WERI-Rb-1 (cell line): Measurements from ENCODE around the gene CCR8.

Experiments used
- DNase-seq: peaks from one replicate; pipeline ENCODE4 v3.0.0-alpha.2; 2020
- H3K27ac ChIP-seq: fragments of 250-450 bp; sonication (Bioruptor Pico); 2 replicates; pipeline ENCODE4 v1.5.1; 2020; ENCODE audit warnings: mild to moderate bottlenecking, moderate library complexity
- H3K27me3 ChIP-seq: fragments of 250-450 bp; sonication (Bioruptor Pico); 2 replicates; pipeline ENCODE4 v1.5.1; 2021; ENCODE audit warnings: mild to moderate bottlenecking, low read depth, moderate library complexity; ENCODE audit not compliant: insufficient read depth, severe bottlenecking
- H3K36me3 ChIP-seq: fragments of 250-450 bp; sonication (Bioruptor Pico); 2 replicates; pipeline ENCODE4 v1.5.1; 2020; ENCODE audit warnings: mild to moderate bottlenecking, moderate library complexity
- H3K4me3 ChIP-seq: 2 replicates; pipeline ENCODE4 v1.5.1; 2011; ENCODE audit warnings: low read depth, mild to moderate bottlenecking, control low read depth, low read length
- H3K9me3 ChIP-seq: fragments of 250-450 bp; sonication (Bioruptor Pico); 2 replicates; pipeline ENCODE4 v1.5.1; 2021; ENCODE audit warnings: mild to moderate bottlenecking, moderate library complexity; ENCODE audit not compliant: severe bottlenecking
- TF ChIP-seq, protein P1 (sequence below): IDR thresholded peaks from 2 replicates; pipeline ENCODE4 v1.5.1; 2011; ENCODE audit warnings: low read depth, mild to moderate bottlenecking, control low read depth, inconsistent platforms, low read length

CCR8 gene

DNA sequence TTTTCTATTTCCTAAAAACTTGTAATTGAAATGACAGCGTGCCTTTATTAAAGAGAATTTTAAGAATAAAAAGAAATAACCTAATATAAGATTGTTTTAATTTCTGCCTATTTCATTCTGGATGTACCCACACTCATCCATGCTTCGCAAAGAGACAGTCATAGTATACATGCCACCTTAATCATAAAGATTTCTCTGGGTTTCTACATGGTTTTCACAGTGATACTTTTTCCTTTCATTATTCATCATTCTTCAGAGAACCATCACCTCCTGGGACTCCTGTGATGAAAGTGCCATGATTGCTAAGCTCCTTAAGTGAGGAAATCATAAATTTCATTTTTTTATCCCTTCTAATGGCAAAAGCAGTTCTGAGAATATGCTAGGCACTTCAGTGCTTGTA is 4.3 kb upstream of the CCR8 start:
- H3K9me3 ChIP-seq = peaks cover 4% of the 10 kb centered on the region
- H3K27ac ChIP-seq = no peak overlapping the region
- no peaks in the 10 kb centered on the region for H3K27me3 ChIP-seq
- TF ChIP-seq, protein P1, sequence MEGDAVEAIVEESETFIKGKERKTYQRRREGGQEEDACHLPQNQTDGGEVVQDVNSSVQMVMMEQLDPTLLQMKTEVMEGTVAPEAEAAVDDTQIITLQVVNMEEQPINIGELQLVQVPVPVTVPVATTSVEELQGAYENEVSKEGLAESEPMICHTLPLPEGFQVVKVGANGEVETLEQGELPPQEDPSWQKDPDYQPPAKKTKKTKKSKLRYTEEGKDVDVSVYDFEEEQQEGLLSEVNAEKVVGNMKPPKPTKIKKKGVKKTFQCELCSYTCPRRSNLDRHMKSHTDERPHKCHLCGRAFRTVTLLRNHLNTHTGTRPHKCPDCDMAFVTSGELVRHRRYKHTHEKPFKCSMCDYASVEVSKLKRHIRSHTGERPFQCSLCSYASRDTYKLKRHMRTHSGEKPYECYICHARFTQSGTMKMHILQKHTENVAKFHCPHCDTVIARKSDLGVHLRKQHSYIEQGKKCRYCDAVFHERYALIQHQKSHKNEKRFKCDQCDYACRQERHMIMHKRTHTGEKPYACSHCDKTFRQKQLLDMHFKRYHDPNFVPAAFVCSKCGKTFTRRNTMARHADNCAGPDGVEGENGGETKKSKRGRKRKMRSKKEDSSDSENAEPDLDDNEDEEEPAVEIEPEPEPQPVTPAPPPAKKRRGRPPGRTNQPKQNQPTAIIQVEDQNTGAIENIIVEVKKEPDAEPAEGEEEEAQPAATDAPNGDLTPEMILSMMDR = no peak
- no peak for DNase-seq
- no peaks in the 10 kb centered on the region for H3K36me3 ChIP-seq
- no peak overlapping the region for H3K4me3 ChIP-seq

DNA sequence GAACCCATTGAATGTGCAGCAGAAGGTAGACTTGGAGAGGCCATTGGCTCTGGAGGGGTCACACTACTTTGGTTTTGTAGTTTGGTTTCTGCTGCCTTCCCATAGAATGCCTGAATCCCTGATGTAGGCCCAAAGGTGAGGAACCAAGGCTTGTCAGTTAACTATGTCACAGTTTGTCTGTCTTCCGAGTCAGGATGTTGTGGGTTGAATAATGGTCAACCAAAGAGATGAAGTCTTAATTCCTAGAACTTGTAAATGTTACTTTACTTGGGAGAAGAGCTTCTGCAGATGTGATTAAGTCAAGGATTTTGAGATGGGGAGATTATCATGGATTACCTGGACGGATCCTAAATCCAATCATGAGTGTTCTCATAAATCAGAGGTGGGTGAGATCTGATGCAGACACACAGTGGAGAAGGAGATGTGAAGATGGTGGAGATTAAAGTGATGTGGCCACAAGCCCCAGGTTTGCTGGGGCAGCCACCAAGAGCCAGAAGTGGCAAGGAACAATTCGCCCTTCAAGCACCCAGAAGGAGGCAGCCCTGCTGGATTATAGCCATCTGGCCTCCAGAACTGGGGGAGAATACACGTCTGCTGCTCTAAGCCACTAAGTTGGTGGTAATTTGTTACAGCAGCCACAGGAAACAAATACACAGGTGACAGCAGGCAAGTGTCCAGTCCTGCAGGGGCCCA is 2.3 kb upstream of the CCR8 start:
- Histone ChIP-seq H3K36me3 (no peaks in the 10 kb centered on the region), H3K9me3 (peaks cover 4% of the 10 kb centered on the region), H3K27me3 (no peaks in the 10 kb centered on the region), H3K27ac (no peak overlapping the region), H3K4me3 (no peak overlapping the region)
- DNase-seq = peak; percentile 65
- TF ChIP-seq, protein P1 = no peak

DNA sequence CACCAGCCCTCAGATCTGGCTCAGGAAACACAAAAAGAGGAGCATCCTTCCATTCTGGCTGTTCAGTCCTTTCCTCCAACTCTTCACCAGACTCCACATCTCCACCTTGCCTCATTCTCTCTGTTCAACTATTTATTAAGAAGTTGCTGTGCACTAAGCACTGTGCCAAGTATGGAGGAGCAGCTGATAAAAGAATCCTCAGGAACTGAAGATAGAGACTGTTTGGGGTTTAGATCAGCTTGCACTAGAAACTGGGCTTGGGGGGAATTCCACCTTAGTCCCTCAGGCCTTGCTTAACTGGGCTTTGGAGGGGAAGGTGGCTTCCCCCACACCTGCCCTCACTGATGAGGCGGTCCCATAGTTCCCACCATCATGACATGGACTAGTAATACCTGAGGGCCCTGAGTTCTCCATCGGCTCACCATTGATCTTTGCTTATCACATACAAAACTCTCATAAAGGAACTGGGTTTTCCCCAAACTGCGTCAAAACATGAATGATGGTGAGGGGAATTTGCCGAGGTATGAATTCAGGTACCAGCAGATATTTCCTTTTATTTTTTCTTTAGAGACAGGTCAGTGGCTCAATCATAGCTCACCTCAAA is 1.7 kb upstream of the CCR8 start:
- DNase-seq = no peak
- H3K27ac ChIP-seq = no peak overlapping the region
- H3K36me3 ChIP-seq = no peaks in the 10 kb centered on the region
- TF ChIP-seq, protein P1 = no peak
- H3K27me3 ChIP-seq = no peaks in the 10 kb centered on the region
- no peak overlapping the region for H3K4me3 ChIP-seq
- peaks cover 4% of the 10 kb centered on the region for H3K9me3 ChIP-seq

DNA sequence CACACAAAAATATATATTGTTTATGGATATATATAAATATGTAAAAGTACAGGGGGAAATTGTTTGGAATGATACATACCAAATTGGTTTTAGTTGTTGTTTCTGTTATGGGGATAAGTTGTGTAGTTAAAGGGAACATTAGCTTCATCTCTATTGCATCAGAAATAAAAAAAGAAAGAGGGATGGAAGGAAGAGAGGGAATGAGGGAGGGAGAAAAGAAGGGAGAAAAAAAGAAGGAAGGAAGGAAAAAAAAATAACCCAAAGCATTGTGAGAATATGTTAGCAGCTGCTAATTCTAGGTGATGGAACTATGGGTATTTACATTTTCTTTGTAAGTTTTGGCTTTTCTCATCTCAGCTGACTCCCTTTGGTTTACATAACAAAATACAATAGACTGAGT is 1.3 kb downstream of the CCR8 start:
- peaks cover 4% of the 10 kb centered on the region for H3K9me3 ChIP-seq
- TF ChIP-seq, protein P1 = no peak
- H3K27ac ChIP-seq = no peak overlapping the region
- H3K4me3 ChIP-seq = no peak overlapping the region
- H3K36me3 ChIP-seq = no peaks in the 10 kb centered on the region
- no peaks in the 10 kb centered on the region for H3K27me3 ChIP-seq
- no peak for DNase-seq

DNA sequence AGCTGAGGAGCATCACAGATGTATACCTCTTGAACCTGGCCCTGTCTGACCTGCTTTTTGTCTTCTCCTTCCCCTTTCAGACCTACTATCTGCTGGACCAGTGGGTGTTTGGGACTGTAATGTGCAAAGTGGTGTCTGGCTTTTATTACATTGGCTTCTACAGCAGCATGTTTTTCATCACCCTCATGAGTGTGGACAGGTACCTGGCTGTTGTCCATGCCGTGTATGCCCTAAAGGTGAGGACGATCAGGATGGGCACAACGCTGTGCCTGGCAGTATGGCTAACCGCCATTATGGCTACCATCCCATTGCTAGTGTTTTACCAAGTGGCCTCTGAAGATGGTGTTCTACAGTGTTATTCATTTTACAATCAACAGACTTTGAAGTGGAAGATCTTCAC is 3.0 kb downstream of the CCR8 start:
- H3K27ac ChIP-seq = no peak overlapping the region
- TF ChIP-seq, protein P1 = no peak
- DNase-seq = no peak
- H3K9me3 ChIP-seq = peaks cover 4% of the 10 kb centered on the region
- H3K27me3 ChIP-seq = no peaks in the 10 kb centered on the region
- H3K36me3 ChIP-seq = no peaks in the 10 kb centered on the region
- H3K4me3 ChIP-seq = no peak overlapping the region
